PC-3 (cell line): ENCODE measurements around the gene SYNE1.

Experiments used
- EZH2 ChIP-seq: fragments of 300-600 bp; sonication (generic); IDR thresholded peaks from one replicate; pipeline ENCODE4 v1.6.1; 2017; ENCODE audit warnings: antibody characterized with exemption, mild to moderate bottlenecking, low read length; ENCODE audit not compliant: unreplicated experiment
- EZH2phosphoT487 ChIP-seq: fragments of 300-600 bp; sonication (generic); IDR thresholded peaks from 2 replicates; pipeline ENCODE4 v1.6.1; 2018; ENCODE audit warnings: mild to moderate bottlenecking, antibody characterized with exemption, low read length, borderline replicate concordance
- TF ChIP-seq, protein P1 (sequence below): fragments of 300-600 bp; sonication (generic); conservative IDR thresholded peaks from 2 replicates; pipeline ENCODE4 v1.5.1; 2017; ENCODE audit warnings: antibody characterized with exemption, low read depth, mild to moderate bottlenecking, low read length

DNA sequence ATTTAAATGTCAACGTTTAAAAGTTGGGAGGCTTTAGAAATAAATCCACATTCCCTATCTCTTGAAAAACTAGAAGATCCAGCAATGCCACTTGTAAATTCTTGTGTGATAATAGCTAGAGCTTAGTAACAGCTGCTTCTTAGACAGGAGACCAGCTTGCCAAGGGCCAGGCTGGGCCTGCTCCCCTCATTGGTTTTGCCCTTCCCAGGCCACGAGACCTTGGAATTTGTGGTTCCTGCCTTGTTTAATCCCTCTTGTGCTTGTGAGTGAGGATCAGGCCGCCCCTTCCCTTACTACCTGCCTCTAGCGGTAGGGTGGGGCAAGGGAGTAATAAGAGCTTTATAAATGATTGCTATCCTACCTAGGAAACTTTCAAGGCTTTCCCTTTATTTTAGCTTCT is 363.5 kb downstream of the SYNE1 start:
- TF ChIP-seq, protein P1, sequence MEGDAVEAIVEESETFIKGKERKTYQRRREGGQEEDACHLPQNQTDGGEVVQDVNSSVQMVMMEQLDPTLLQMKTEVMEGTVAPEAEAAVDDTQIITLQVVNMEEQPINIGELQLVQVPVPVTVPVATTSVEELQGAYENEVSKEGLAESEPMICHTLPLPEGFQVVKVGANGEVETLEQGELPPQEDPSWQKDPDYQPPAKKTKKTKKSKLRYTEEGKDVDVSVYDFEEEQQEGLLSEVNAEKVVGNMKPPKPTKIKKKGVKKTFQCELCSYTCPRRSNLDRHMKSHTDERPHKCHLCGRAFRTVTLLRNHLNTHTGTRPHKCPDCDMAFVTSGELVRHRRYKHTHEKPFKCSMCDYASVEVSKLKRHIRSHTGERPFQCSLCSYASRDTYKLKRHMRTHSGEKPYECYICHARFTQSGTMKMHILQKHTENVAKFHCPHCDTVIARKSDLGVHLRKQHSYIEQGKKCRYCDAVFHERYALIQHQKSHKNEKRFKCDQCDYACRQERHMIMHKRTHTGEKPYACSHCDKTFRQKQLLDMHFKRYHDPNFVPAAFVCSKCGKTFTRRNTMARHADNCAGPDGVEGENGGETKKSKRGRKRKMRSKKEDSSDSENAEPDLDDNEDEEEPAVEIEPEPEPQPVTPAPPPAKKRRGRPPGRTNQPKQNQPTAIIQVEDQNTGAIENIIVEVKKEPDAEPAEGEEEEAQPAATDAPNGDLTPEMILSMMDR: no peak
- TF ChIP-seq EZH2: no peak
- no peak for TF ChIP-seq EZH2phosphoT487
